PC-9 (cell line): ENCODE results near the gene PPP2R5B.

Experiments
- EZH2 ChIP-seq: fragments of 200-600 bp; sonication (generic); IDR thresholded peaks from 2 replicates; pipeline ENCODE4 v1.8.0; 2017; ENCODE audit warnings: antibody characterized with exemption, low read depth
- TF ChIP-seq, protein P1 (sequence below): fragments of 200-600 bp; sonication (generic); conservative IDR thresholded peaks from 2 replicates; pipeline ENCODE4 v1.6.1; 2017; ENCODE audit warnings: mixed run types, antibody characterized with exemption, mild to moderate bottlenecking, moderate library complexity

DNA sequence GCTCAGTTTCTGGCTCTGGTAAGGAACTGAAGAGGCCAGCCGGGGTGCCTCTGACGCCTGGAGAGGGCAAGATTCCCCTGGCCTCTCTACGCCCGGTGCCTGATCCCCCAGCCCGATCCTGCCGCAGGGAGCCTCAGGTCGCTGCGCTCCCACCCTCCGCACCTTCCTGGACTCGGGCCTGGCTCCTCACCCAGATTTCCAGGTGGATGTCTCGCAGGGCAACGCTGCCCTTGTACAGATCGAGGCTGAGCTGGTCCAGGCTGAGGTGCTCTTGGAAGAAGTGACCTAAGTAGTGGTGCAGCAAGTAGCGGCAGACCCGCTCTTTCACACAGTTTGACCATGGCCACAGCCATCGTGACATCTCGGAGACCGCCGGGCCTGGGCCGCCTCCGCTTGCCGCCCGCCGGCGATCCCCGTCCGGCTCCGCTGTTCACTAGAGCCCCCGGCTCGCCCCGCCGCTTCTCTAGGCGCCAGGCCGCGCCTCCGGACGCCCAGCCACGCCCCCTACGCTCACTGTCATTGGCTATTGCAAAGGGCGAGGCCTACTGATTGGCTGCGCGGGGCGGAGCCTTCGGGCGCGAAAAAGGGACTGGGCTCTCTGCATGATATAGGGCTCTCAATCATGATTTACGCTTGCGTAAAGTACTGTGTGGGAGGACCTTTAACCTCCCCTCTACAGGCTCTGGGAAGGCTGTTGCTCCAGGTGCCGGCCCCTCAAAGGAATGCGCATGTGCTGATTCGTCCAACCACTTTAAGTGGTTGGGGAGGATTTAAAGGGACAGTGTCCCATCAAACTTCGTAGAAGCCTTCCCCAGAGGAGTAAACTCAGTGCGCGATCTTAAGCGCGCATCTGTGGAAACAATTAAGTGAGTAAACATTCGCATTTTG is 7.5 kb upstream of the PPP2R5B start, which contains the start of gene ATG2A:
- TF ChIP-seq, protein P1, sequence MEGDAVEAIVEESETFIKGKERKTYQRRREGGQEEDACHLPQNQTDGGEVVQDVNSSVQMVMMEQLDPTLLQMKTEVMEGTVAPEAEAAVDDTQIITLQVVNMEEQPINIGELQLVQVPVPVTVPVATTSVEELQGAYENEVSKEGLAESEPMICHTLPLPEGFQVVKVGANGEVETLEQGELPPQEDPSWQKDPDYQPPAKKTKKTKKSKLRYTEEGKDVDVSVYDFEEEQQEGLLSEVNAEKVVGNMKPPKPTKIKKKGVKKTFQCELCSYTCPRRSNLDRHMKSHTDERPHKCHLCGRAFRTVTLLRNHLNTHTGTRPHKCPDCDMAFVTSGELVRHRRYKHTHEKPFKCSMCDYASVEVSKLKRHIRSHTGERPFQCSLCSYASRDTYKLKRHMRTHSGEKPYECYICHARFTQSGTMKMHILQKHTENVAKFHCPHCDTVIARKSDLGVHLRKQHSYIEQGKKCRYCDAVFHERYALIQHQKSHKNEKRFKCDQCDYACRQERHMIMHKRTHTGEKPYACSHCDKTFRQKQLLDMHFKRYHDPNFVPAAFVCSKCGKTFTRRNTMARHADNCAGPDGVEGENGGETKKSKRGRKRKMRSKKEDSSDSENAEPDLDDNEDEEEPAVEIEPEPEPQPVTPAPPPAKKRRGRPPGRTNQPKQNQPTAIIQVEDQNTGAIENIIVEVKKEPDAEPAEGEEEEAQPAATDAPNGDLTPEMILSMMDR: no peak
- TF ChIP-seq EZH2: no peak
